ENCODE data around the gene STARD9. TPM values are rescaled to one million over a fixed set of nuclear protein-coding genes. Genes with fewer than 3 reads are reported as not detected.
"Not testable (repeated sequence)": the region's sequence is repeated elsewhere in the genome, so short reads cannot be mapped to it uniquely, and the experiment has no call there.

Gene STARD9
- total RNA-seq, 1 donor from 2014 or later: 7.2 TPM

- no peak for DNase-seq (ENCODE audit: low spot score)
- H3K4me1 Mint-ChIP-seq (ENCODE audit: unreplicated experiment): no peaks in the 10 kb centered on the region
- no peak for TF ChIP-seq CTCF (IDR thresholded peaks at IDR 0.05; ENCODE audit: unreplicated experiment)
- H3K27me3 Mint-ChIP-seq (ENCODE audit: unreplicated experiment): peaks cover 2% of the 10 kb centered on the region
- peaks cover 12% of the 10 kb centered on the region for H3K36me3 Mint-ChIP-seq (ENCODE audit: low read depth, unreplicated experiment)
- H3K27ac Mint-ChIP-seq (ENCODE audit: unreplicated experiment): no peak overlapping the region
- no peaks in the 10 kb centered on the region for H3K9me3 Mint-ChIP-seq (ENCODE audit: unreplicated experiment)
- H3K4me3 Mint-ChIP-seq (ENCODE audit: unreplicated experiment): no peak overlapping the region
Measured at GRCh38 chr15:42679285-42680141, 104.1 kb downstream of the STARD9 start.

- H3K27me3 Mint-ChIP-seq (ENCODE audit: unreplicated experiment); H3K4me3 Mint-ChIP-seq (ENCODE audit: unreplicated experiment): not testable (repeated sequence)
Measured at GRCh38 chr15:42680142-42680482, 104.7 kb downstream of the STARD9 start.

GRCh38 chr15:42681119-42681518 lies 105.7 kb downstream of the STARD9 start:
- Mint-ChIP-seq H3K9me3 (ENCODE audit: unreplicated experiment) (no peaks in the 10 kb centered on the region), H3K4me3 (ENCODE audit: unreplicated experiment) (no peak overlapping the region), H3K27ac (ENCODE audit: unreplicated experiment) (no peak overlapping the region), H3K27me3 (ENCODE audit: unreplicated experiment) (peaks cover 2% of the 10 kb centered on the region), H3K4me1 (ENCODE audit: unreplicated experiment) (no peaks in the 10 kb centered on the region), H3K36me3 (ENCODE audit: low read depth, unreplicated experiment) (peaks cover 12% of the 10 kb centered on the region)
- no peak for DNase-seq (ENCODE audit: low spot score)
- TF ChIP-seq CTCF (IDR thresholded peaks at IDR 0.05; ENCODE audit: unreplicated experiment): no peak

More at GRCh38 chr15:42680142-42680482, 104.7 kb downstream of the STARD9 start:
- not testable (repeated sequence) for DNase-seq (ENCODE audit: low spot score); H3K4me1 Mint-ChIP-seq (ENCODE audit: unreplicated experiment); H3K9me3 Mint-ChIP-seq (ENCODE audit: unreplicated experiment); H3K27ac Mint-ChIP-seq (ENCODE audit: unreplicated experiment)
- peaks cover 12% of the 10 kb centered on the region for H3K36me3 Mint-ChIP-seq (ENCODE audit: low read depth, unreplicated experiment)

GRCh38 chr15:42686281-42686680 lies 110.9 kb downstream of the STARD9 start:
- no peak for TF ChIP-seq CTCF (IDR thresholded peaks at IDR 0.05; ENCODE audit: unreplicated experiment)
- Mint-ChIP-seq H3K4me3 (ENCODE audit: unreplicated experiment) (no peak overlapping the region), H3K27me3 (ENCODE audit: unreplicated experiment) (peaks cover 2% of the 10 kb centered on the region), H3K4me1 (ENCODE audit: unreplicated experiment) (no peaks in the 10 kb centered on the region), H3K27ac (ENCODE audit: unreplicated experiment) (no peak overlapping the region), H3K9me3 (ENCODE audit: unreplicated experiment) (no peaks in the 10 kb centered on the region), H3K36me3 (ENCODE audit: low read depth, unreplicated experiment) (peaks cover 16% of the 10 kb centered on the region)
- DNase-seq (ENCODE audit: low spot score): no peak

GRCh38 chr15:42687740-42688139 lies 112.3 kb downstream of the STARD9 start:
- no peak for DNase-seq (ENCODE audit: low spot score)
- H3K9me3 Mint-ChIP-seq (ENCODE audit: unreplicated experiment): no peaks in the 10 kb centered on the region
- H3K4me3 Mint-ChIP-seq (ENCODE audit: unreplicated experiment): no peak overlapping the region
- H3K4me1 Mint-ChIP-seq (ENCODE audit: unreplicated experiment): no peaks in the 10 kb centered on the region
- H3K27ac Mint-ChIP-seq (ENCODE audit: unreplicated experiment): no peak overlapping the region
- peaks cover 20% of the 10 kb centered on the region for H3K36me3 Mint-ChIP-seq (ENCODE audit: low read depth, unreplicated experiment)
- peaks cover 2% of the 10 kb centered on the region for H3K27me3 Mint-ChIP-seq (ENCODE audit: unreplicated experiment)
- TF ChIP-seq CTCF (IDR thresholded peaks at IDR 0.05; ENCODE audit: unreplicated experiment): no peak
